H9 (cell line): ENCODE measurements around the gene INTS15. TPM values are rescaled to one million over a fixed set of nuclear protein-coding genes. Genes with fewer than 3 reads are reported as not detected.

ENCODE experiments used
- DNase-seq: peaks from one replicate; pipeline ENCODE4 v3.0.0-alpha.2; 2017
- H2AFZ ChIP-seq: one replicate; pipeline ENCODE4 v1.6.1; 2013; ENCODE audit warnings: mild to moderate bottlenecking, low read length, control low read depth, moderate library complexity
- H2AK5ac ChIP-seq: 2 replicates; pipeline ENCODE4 v1.6.1; 2013; ENCODE audit warnings: low read length, control low read depth, mixed read lengths; ENCODE audit not compliant: insufficient read length
- H2BK120ac ChIP-seq: one replicate; pipeline ENCODE4 v1.6.1; 2013; ENCODE audit warnings: low read depth, mild to moderate bottlenecking, low read length, control low read depth, inconsistent platforms; ENCODE audit not compliant: poor library complexity, severe bottlenecking
- H2BK12ac ChIP-seq: 2 replicates; pipeline ENCODE4 v1.6.1; 2013; ENCODE audit warnings: low read length, control low read depth, mixed read lengths, low read depth; ENCODE audit not compliant: insufficient read length
- H2BK15ac ChIP-seq: 2 replicates; pipeline ENCODE4 v1.6.1; 2013; ENCODE audit warnings: low read depth, low read length, control low read depth
- H2BK20ac ChIP-seq: one replicate; pipeline ENCODE4 v1.6.1; 2013; ENCODE audit warnings: low read depth, mild to moderate bottlenecking, low read length, control low read depth, inconsistent platforms; ENCODE audit not compliant: poor library complexity, severe bottlenecking
- H2BK5ac ChIP-seq: 2 replicates; pipeline ENCODE4 v1.6.1; 2013; ENCODE audit warnings: low read length, control low read depth, mixed read lengths; ENCODE audit not compliant: insufficient read length
- H3K14ac ChIP-seq: 2 replicates; pipeline ENCODE4 v1.6.1; 2013; ENCODE audit warnings: low read length, control low read depth; ENCODE audit not compliant: insufficient read depth
- H3K18ac ChIP-seq: 2 replicates; pipeline ENCODE4 v1.6.1; 2013; ENCODE audit warnings: low read depth, mild to moderate bottlenecking, mixed read lengths, low read length, control low read depth; ENCODE audit not compliant: insufficient read length
- H3K23ac ChIP-seq: 2 replicates; pipeline ENCODE4 v1.6.1; 2013; ENCODE audit warnings: low read length, control low read depth, mixed read lengths, low read depth; ENCODE audit not compliant: insufficient read length
- H3K23me2 ChIP-seq: 2 replicates; pipeline ENCODE4 v1.6.1; 2013; ENCODE audit warnings: low read depth, mild to moderate bottlenecking, mixed read lengths, low read length, control low read depth; ENCODE audit not compliant: insufficient read length, poor library complexity, severe bottlenecking
- H3K27ac ChIP-seq: 2 replicates; pipeline ENCODE4 v1.5.1; 2013; ENCODE audit warnings: low read length, control low read depth, mixed read lengths, low read depth; ENCODE audit not compliant: insufficient read length
- H3K27me3 ChIP-seq: 2 replicates; pipeline ENCODE4 v1.6.1; 2013; ENCODE audit warnings: low read length, control low read depth, inconsistent platforms; ENCODE audit not compliant: insufficient read depth
- H3K4ac ChIP-seq: 2 replicates; pipeline ENCODE4 v1.6.1; 2013; ENCODE audit warnings: low read depth, mild to moderate bottlenecking, control low read depth, inconsistent platforms, low read length, moderate library complexity
- H3K4me1 ChIP-seq: 2 replicates; pipeline ENCODE4 v1.6.1; 2013; ENCODE audit warnings: low read length, control low read depth, inconsistent platforms; ENCODE audit not compliant: insufficient read depth
- H3K4me2 ChIP-seq: 2 replicates; pipeline ENCODE4 v1.6.1; 2013; ENCODE audit warnings: low read length, control low read depth, mixed read lengths; ENCODE audit not compliant: insufficient read length, insufficient read depth
- H3K56ac ChIP-seq: 2 replicates; pipeline ENCODE4 v1.6.1; 2013; ENCODE audit warnings: low read depth, mild to moderate bottlenecking, mixed read lengths, low read length, control low read depth; ENCODE audit not compliant: insufficient read length
- H3K79me1 ChIP-seq: 2 replicates; pipeline ENCODE4 v1.6.1; 2013; ENCODE audit warnings: low read depth, mild to moderate bottlenecking, moderate library complexity, low read length, control low read depth, inconsistent platforms; ENCODE audit not compliant: insufficient read depth, poor library complexity, severe bottlenecking
- H3K79me2 ChIP-seq: 2 replicates; pipeline ENCODE4 v1.6.1; 2013; ENCODE audit warnings: low read length, control low read depth, inconsistent platforms; ENCODE audit not compliant: insufficient read depth
- H3K9ac ChIP-seq: 2 replicates; pipeline ENCODE4 v1.6.1; 2013; ENCODE audit warnings: low read length, control low read depth, mixed read lengths; ENCODE audit not compliant: insufficient read length; ENCODE audit errors: extremely low read depth
- H3K9me3 ChIP-seq: one replicate; pipeline ENCODE4 v1.6.1; 2013; ENCODE audit warnings: low read depth, low read length, inconsistent platforms; ENCODE audit not compliant: control insufficient read depth
- H3T11ph ChIP-seq: one replicate; pipeline ENCODE4 v1.6.1; 2013; ENCODE audit warnings: mild to moderate bottlenecking, low read length, control low read depth, inconsistent platforms
- H4K20me1 ChIP-seq: one replicate; pipeline ENCODE4 v1.6.1; 2013; ENCODE audit not compliant: control insufficient read depth, insufficient read length, insufficient read depth
- H4K5ac ChIP-seq: 2 replicates; pipeline ENCODE4 v1.6.1; 2013; ENCODE audit warnings: low read depth, mild to moderate bottlenecking, mixed read lengths, low read length, control low read depth; ENCODE audit not compliant: insufficient read length
- H4K8ac ChIP-seq: replicated peaks from 2 replicates; pipeline ENCODE4 v1.6.1; 2013; ENCODE audit warnings: low read length, control low read depth, mixed read lengths, low read depth; ENCODE audit not compliant: insufficient read length
- H4K91ac ChIP-seq: 2 replicates; pipeline ENCODE4 v1.6.1; 2013; ENCODE audit warnings: low read depth, mild to moderate bottlenecking, moderate library complexity, mixed read lengths, low read length, control low read depth; ENCODE audit not compliant: insufficient read length
- H3K27ac Mint-ChIP-seq, 3 experiments: 2 replicates in 2 of 3; 3 replicates in 1 of 3; pipeline ENCODE4 v1.8.0; 2020 to 2021; ENCODE audit warnings: mixed read lengths in 3 of 3, mild to moderate bottlenecking in 1 of 3, moderate library complexity in 1 of 3
- H3K27me3 Mint-ChIP-seq: 2 replicates; pipeline ENCODE4 v1.8.0; 2021; ENCODE audit warnings: low read depth, mild to moderate bottlenecking, moderate library complexity, mixed read lengths
- H3K36me3 Mint-ChIP-seq, 3 experiments: 2 replicates in 2 of 3; 3 replicates in 1 of 3; pipeline ENCODE4 v1.8.0; 2020 to 2021; ENCODE audit warnings: low read depth in 3 of 3, mixed read lengths in 3 of 3; ENCODE audit not compliant: insufficient read depth in 1 of 3
- H3K4me1 Mint-ChIP-seq, 2 experiments: 2 replicates each; pipeline ENCODE4 v1.8.0; 2020; ENCODE audit warnings: mixed read lengths in 2 of 2
- H3K4me3 Mint-ChIP-seq, 2 experiments: 2 replicates in 1 of 2; 3 replicates in 1 of 2; pipeline ENCODE4 v1.8.0; 2020 to 2021; ENCODE audit warnings: mild to moderate bottlenecking in 2 of 2, mixed read lengths in 2 of 2, moderate library complexity in 1 of 2
- H3K9me3 Mint-ChIP-seq, 2 experiments: 2 replicates in 1 of 2; 3 replicates in 1 of 2; pipeline ENCODE4 v1.8.0; 2020; ENCODE audit warnings: mild to moderate bottlenecking in 2 of 2, mixed read lengths in 2 of 2, moderate library complexity in 1 of 2
- CTCF ChIP-seq: fragments of 200-600 bp; sonication (generic); conservative IDR thresholded peaks from 3 replicates; pipeline ENCODE4 v1.8.0; 2021; ENCODE audit warnings: antibody characterized with exemption, mild to moderate bottlenecking
- WGBS: extraction: QIAGEN DNeasy Blood & Tissue Kit; methylation state at CpG from one replicate; pipeline ENCODE4 v1.1.7; 2013; ENCODE audit warnings: missing lambda C conversion rate, low lambda C conversion rate, mixed read lengths; ENCODE audit not compliant: insufficient read length; ENCODE audit errors: extremely low coverage; 5-methylcytosine and 5-hydroxymethylcytosine counted together
- total RNA-seq: library from RNA; stranded (reverse); gene quantifications from 2 replicates; pipeline ENCODE4 v1.2.1, GENCODE V29; 2021

INTS15 gene
- total RNA-seq, 1 experiment from 2014 or later = 42.9 TPM

GRCh38 chr7:6637544-6638229 is 47.9 kb downstream of the INTS15 start:
- TF ChIP-seq CTCF = peak; percentile 45; the same call in 2 of the 3 replicates
- Histone ChIP-seq H3K9me3 (no peaks in the 10 kb centered on the region), H3K23ac (no peak overlapping the region), H4K20me1 (no peaks in the 10 kb centered on the region), H2AFZ (no peak overlapping the region), H2BK15ac (no peak overlapping the region), H3K4me2 (peak overlapping the region; percentile 57), H2BK5ac (no peak overlapping the region), H4K91ac (no peak overlapping the region), H3K18ac (no peak overlapping the region), H3K14ac (no peak overlapping the region), H3K4ac (no peak overlapping the region), H3K79me2 (no peaks in the 10 kb centered on the region), H3K23me2 (peaks cover 10% of the 10 kb centered on the region), H2BK120ac (no peak overlapping the region), H2BK12ac (no peak overlapping the region), H3K27me3 (no peaks in the 10 kb centered on the region), H3K56ac (no peak overlapping the region), H3K9ac (no peak overlapping the region), H2AK5ac (no peak overlapping the region), H3K79me1 (no peaks in the 10 kb centered on the region), H2BK20ac (no peak overlapping the region), H4K5ac (no peak overlapping the region), H3K4me1 (no peaks in the 10 kb centered on the region; the same call in 1 of the 2 replicates), H3K27ac (no peak overlapping the region), H3T11ph (no peak overlapping the region), H4K8ac (no peak overlapping the region)
- H3K27ac Mint-ChIP-seq = peak overlapping the region in 1 of 3 experiments; percentile 68; a peak in 1 of 7 replicates
- DNase-seq = peak; percentile 50
- peak overlapping the region; percentile 71 to 83 for H3K4me3 Mint-ChIP-seq
- no peaks in the 10 kb centered on the region; a peak in 1 of 5 replicates for H3K9me3 Mint-ChIP-seq
- no peaks in the 10 kb centered on the region for H3K27me3 Mint-ChIP-seq
- no CpG with 5 or more reads among the region's 60 CpGs for WGBS
- H3K4me1 Mint-ChIP-seq = peaks cover 18 to 20% of the 10 kb centered on the region in 2 experiments
- peaks cover 4 to 24% (median 14%) of the 10 kb centered on the region in 3 experiments; a peak in 5 of 7 replicates for H3K36me3 Mint-ChIP-seq
